Measurements from ENCODE around the gene CCT7.
"Not testable (repeated sequence)": the region's sequence is repeated elsewhere in the genome, so short reads cannot be mapped to it uniquely, and the experiment has no call there.

CCT7 gene

DNA sequence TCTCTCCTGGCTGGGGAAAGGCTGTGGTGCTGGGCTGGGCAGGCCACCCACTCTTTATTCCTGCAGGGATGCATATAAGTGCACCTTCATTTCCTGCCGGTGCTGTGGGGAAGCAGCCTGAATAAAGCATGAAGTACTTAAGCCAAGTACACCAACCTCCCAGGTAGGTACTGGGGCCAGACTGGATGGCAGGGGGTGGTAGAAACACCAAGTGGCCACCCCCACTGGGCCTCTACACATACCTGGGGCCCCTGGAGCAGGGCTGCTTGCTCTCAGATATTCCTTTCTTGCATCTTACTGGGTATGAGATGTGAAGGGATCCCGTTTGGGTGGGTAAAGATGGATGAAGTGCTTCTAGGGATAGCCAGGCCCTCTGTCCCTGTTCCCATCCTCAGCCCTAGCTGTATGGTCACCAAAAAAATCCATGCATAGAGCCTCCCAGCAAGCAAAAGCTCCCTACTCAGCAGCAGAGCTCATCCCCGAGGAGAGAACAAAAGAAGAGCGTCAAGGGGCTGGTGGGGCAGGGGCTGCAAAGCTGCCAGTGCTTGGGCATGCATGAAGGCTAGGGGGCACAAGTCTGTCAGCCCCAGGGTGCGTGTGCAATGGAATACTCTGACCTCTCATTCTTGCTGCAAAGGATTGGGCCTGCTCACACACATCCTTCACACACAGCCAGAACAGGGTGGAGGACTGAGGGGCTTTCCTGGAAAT is 22.0 kb downstream of the CCT7 start:
- DNase-seq = no peak

DNA sequence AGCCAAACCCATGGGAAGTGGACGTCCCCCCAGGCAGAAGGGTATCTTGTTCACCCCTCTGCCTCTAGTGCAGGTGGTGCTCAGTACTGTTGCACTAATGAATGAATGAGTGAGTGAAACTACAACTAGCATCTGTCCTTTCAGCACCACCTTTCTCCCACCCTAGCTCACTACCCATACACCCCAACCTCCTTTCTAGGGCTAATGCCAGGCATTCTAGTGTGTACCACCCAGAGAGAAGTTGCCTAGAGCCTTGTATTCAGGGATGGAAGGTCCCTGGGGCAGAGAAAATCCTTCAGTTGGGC is 22.5 kb downstream of the CCT7 start:
- no peak for DNase-seq

DNA sequence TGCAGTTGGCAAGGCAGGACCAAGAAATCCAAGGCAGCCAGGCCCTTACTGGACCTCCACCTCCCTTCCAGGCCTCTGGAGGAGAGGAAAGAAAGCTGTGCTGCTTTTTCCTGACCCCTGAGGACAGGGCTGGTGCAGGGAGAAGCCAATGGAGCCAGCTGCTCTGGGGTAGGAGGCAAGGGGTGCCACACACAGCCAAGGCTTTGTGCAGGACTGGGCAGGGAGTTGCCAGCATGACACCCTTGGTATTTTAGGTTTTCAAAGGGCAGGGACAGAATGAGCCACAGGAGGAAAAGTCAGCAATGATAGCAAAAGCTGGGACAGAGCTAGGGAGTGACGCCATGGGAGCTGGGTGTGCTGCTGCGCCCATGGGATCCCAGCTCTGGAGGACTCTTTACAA is 22.9 kb downstream of the CCT7 start:
- DNase-seq = no peak

DNA sequence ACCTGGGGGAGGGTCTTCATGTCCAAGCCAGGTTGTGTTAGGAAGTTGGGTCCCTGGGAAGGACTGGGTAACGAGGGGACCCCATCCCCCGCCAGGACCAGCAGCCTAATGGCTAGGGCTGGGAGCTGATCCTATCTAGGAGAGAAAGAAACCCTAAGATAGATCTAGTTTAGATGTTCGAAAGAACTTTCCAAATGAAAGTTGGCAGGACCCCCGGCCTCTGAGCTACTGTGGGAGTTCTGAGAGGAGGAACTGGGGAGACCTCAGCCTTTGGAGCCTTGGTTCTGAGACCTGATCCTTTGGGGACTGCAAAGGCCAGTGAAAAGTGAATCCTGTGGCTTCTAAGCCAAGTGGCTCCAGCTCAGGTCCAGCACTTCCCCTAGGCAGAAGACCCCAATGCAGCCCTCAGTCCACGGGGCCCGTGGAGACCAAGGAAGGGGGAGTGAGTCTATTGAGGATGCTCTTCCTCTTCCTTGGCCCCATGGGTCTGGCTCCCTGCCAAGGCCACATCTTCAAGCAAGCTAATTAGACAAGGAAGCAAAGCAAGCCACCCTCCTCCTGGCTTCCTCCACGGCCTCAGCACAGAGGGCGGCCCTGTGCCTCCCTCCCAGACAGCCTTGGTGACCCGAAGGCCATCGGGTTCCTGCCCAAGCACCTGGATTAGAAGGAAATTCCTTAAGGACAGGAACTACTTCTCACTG is 23.5 kb downstream of the CCT7 start:
- peak; percentile 43 for DNase-seq

DNA sequence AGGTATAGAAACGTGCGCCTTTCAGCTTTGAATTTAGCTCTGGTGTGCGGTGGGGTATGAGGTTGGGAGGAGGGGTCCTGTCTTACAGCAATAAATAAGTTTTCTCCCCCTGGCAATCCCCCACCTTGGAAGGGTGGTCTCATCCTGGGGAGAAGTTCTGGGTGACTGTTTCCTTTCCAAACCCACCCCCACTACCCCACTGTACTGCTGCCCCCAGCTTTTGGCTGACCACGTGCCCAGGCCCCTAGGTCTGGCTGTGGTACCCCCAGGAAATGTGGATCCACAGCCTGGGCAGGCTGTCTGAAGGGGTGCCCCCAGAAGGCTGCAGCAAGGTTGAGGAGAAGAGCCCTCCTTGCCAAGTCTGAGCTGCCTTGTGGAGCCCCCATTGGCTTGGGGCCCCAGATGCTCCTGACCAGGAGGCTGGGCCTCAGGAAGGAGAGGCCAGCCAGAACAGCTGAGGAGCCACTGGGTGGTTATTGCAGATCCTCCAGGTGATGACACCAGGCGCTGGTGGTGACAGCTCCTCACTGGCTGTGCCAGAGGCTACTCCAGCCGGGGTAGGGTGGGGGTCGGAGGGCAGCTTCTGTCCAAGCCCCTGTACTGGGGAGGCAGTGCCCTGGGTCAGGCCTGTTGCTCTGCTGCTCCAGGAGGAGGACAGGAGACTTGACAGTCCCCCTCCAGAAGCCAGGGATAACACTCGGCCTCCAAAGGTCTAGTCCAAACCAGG is 24.2 kb downstream of the CCT7 start:
- DNase-seq = no peak

DNA sequence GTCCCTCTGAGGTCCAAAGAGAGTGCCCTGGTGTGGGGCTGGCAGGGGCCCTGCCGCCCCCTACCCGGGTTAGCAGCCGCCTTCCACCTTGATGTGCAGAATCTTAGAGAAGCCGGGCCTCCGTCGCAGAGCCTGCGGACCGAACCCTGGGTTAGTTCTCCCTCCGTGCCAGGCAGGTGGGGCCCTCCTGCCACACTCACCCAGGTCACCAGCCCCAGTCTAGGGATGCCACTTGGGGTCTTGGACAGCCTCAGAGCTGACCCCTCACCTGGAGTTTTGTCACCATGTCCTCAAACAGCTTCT is 24.8 kb downstream of the CCT7 start:
- DNase-seq = no peak

DNA sequence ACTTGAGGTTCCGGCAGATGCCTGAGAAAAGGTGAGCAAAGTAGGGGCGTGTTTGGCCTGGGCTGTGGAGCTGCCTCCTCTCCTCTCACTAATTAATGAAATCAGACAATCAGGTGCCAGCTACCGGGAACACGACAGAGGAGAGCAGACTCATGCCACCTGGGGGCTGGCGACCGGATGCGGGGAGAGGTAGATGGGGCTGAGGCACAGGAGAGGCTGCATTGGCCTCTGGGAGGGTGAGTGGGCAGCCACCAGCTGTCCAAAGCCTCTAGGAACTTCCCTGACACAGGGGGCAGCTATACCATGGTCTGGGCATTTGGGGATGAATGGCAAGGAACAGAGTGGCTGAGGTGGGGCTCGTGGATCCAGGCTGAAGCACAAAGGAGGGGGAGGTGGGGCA is 25.2 kb downstream of the CCT7 start:
- DNase-seq = no peak

DNA sequence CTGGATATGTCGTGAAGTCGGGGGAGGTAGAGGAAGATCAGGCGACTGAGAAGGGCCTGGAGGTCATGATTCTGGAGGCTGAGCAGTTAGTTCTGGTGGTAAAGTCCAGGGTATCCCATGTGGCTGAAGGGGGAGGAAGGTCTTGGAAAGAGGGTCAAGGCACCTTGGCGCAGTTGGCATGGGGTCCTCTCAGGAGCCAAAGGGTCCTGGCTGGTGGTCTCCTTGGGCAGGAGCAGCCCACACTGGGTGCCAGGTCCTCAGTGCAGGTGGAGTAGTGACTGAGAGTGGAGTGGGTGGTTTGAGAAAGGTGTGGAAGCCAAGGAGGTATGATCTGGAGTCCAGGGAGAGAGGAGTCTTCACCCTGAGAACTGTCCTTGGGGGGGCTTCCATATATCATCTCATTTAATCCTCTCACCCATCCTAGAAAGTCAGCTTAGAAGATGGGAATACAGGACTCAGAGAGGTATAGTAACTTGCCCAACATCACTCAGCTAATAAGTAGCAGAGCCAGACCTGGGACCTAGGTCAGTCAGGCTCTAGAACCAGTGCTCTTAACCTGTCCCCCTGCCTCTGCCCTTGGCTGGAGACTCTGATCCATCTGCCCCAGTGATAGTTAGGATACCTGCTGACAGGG is 25.7 kb downstream of the CCT7 start:
- no peak for DNase-seq

DNA sequence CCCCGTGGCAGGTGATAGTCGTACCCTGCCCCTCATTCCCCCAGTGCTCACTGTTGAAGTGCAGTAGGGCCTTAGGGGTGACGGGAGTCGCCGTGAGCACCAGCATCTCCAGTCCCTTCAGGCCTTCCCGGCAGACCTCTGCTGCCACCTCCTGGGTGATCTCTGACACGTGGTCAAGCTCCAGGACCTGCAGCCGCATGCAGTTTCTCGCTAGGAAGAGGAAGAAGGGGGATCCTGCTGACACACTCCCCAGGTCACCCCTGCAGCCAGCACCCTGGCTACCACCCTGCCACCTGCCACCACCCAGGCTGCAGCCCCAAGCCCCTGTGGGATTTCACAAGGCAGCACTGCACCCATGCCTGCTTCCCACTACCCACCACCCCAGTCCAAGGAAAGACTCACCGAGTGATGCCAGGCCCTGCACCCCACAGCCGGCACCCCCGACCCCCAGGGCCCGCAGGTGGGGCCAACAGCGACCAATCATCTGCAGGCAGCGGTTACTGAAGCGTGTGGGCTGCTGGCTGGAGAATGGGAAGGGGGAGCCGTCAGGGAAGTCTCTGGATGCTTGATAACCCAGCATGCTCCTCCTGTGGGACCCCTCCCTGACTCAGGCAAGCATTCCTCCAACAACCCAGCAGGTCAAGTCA is 26.4 kb downstream of the CCT7 start:
- DNase-seq = peak; percentile 60

DNA sequence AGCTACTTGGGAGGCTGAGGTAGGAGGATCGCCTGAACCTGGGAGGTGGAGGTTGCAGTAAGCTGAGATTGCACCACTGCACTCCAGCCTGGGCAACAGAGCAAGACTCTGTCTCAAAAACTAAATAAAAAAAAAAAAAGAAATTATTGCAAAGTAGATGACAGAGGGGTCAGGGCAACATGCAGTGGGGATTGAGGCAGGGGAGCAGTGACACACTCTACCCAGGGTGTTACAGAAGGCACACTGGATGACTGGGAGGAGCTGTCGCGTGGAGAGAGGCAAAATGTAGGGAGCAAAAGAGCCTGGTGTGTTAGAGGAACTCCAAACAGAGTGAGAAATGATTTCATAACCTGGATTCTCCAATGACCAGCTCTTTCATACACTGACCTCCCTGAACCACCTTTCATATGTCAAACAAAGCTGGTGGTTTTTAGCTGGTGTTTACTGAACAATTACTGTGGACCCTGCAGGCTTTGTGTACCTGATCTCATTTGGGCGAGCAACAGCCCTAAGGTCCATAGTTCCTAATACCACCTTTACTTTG is 28.1 kb downstream of the CCT7 start:
- DNase-seq = no peak

DNA sequence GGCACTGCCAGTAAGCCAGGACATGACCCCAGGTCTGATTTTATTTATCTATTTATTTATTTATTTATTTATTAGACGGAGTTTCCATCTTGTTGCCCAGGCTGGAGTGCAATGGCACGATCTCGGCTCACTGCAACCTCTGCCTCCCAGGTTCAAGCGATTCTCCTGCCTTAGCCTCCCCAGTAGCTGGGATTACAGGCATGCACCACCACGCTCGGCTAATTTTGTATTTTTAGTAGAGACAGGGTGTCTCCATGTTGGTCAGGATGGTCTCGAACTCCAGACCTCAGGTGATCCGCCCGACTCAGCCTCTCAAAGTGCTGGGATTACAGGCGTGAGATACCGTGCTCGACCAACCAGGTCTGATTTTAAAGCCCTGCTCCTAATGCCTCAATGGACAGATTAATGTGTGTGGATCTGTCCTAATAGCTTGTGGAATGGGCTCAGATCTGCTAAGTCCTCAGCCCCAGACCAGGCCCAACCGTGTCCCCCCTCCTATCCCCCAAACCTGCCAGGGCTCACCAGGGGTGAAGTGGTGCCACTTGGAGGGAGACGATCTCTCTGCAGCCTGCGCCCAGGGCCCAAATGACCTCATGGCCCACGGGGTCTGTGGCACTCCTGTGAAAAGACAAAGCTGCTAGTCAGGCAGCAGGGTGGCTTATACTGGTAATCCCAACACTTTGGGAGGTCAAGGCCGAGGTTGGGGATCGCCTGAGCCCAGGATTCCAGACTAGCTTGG is 28.8 kb downstream of the CCT7 start:
- DNase-seq = not testable (repeated sequence)

DNA sequence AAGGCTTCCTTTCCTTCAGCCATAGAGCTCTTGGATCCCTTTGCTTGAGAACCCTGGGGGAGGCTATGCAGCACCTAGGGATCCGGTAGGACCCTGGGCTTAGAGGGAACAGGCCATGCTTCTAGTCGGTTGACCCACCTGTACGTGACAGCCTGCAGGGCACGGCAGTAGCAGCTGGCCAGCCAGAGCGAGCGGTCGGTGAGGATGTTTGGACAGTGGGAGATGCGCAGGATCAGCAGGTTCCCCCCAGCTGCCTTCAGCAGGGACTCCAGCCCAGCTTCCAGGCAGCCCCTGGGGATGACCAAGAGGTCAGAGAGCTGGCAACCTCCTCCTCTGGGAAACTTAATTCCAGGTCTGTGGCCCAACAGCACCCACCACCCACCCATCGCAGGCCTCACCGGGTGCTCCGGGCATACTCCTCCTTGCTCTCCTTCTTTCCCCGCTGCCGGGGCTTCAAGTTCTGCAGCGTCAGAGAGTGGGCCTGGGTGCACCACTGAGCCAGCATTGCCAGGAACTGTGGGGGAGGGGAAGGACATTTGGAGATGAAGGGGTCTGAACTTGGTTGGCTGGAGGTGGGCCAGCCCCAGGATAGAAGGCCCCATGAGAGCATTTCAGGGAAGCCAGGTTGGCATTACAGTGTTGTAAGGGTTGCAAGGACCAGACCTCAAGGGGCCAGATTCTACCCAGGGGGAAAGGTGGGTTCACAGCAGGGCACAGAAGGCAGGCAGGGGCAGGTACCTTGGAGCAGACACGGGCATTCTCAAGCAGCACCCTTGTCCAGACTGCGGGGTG is 29.6 kb downstream of the CCT7 start:
- DNase-seq = no peak

DNA sequence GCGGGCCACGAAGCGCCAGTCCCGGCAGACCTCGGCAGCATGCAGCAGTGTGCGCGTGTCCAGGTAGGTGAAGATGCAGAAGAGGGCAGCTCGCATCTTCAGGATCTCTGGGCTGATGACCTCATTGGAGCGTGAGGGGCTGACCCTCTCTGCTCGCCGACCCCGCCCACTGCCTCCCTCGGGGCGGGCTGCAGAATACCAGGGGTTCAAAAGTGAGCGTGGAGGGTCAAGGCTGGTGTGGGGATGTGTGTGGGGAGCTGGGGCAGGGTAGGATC is 30.2 kb downstream of the CCT7 start:
- no peak for DNase-seq

DNA sequence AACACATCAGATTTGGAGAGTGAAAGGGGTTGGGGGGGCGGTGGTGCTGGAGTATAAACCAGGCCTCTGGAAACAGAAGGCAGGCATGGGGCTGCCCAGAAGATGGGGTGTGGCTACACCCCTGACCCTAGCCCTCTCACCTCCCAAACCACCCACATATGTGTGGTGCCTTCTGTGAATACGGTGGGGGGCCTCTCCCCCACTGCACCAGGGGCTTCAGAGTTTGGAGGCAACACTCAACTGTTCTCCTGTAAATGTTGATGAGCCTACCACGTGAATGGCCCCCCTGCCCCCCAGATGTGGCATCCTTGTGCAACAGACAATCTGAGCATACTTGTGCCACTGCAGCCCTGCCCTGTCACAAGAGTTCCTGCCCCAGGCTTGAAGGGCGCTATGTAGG is 30.7 kb downstream of the CCT7 start:
- no peak for DNase-seq

DNA sequence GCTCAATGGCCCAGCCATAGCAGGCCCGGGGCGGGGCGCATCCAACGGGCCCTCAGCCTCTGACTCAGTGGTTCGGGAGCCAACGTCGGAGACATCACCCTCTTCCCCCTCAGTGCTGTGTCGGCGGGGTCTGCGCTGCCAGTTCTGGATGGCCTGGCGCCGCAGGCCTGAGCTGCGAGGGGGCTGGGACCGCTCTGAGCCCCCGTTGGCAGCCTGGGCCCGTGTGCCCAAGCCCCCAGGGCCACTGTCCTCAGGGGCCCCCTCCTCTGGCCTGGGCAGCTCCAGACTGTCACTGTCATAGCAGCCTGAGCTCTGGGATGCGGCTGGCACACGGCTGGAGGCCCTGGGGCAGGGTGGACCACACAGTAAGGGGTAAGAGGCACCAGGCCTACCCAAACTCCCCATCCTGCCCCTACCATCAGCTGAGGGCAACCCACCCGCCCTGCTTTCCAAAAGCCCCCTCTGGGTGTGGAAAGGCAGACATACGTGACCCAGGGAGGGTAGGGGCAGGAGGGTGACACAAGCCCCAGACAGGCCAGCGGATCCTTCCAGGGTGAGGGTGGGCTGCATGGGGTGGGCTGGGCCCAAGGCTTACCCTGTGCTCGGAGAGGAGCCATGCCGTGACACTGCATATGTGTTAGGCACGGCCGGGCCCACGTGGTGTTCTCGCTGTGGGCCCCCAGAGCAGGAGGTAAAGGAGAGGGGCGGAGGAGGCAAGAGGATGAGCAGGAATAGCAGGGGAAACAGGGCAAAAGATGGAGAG is 31.4 kb downstream of the CCT7 start:
- no peak for DNase-seq

DNA sequence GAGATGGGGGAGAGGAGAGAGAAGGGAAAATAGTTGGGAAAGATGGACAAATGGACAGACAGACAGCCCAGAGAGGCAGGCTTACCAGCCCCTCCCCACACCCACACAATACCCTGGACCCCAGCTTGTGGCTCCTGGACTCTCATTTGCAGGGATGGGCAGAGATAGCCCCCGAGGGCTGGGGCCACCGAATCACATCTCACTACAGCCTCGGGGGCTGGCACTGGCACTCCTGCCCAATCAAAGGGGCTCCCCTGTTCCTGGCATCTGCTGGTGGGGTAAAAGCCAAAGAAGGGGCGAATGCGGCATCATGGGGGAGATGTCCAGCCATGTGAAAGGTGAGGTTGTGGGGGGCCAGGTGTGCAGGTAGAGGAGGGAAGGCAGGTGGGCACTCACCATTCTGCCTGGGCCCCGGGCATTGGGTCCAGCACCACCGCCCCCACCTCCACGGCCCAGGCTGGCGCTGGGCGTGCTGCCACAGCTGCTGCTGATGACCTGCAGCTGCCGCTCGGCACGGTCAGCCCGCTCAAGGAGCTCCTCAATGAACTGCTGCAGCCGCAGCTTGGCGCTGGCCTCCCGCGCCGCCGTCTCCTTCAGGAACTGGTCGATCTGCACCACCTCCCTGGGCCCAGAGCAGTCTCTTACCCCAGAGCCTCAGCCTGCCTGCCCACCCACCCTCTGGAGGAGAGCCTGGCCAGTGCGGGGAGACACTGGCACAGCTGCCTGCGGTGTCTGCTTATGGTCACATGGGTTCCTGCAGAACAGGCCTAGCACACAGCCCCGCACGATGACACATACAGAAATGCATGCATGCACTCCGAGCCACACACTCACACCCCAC is 32.2 kb downstream of the CCT7 start:
- DNase-seq = no peak

DNA sequence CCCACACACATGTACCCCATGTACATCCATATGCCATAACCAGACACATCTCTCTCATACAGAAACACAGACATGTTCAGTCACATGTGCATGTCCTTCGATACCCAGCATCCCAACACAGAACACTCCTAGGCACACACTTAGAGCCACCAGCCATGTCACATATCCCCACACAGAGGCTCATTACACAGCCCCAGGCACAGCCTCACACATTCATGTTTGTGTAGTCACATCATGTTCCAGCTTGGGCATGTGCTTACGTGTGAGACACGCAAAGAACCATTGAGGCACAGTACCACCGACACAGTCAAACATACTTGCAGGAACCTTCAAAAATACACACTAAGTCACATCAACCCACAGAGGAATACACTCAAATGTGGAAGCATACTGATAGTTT is 32.9 kb downstream of the CCT7 start:
- no peak for DNase-seq

DNA sequence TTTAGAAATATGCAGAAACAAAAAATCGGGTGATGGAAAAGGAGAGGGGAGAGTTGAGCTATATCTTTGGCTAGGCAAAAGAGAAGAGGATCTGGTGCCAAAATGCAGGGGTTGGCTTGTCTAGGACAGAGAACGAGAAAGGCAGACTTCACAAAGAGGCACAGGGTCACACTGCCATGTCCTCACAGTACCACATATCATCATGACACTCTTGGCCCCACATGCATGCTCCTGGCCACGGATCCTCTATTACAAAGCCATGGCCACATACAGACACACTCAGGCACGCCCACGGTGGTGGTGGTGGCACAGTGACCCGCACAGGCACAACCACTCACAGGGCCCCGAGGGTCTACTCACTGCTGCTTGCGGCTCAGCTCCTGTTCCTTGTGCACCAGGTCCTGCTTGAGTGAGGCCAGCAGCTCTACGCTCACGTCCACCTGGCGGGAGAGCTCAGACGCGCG is 34.3 kb downstream of the CCT7 start:
- no peak for DNase-seq

DNA sequence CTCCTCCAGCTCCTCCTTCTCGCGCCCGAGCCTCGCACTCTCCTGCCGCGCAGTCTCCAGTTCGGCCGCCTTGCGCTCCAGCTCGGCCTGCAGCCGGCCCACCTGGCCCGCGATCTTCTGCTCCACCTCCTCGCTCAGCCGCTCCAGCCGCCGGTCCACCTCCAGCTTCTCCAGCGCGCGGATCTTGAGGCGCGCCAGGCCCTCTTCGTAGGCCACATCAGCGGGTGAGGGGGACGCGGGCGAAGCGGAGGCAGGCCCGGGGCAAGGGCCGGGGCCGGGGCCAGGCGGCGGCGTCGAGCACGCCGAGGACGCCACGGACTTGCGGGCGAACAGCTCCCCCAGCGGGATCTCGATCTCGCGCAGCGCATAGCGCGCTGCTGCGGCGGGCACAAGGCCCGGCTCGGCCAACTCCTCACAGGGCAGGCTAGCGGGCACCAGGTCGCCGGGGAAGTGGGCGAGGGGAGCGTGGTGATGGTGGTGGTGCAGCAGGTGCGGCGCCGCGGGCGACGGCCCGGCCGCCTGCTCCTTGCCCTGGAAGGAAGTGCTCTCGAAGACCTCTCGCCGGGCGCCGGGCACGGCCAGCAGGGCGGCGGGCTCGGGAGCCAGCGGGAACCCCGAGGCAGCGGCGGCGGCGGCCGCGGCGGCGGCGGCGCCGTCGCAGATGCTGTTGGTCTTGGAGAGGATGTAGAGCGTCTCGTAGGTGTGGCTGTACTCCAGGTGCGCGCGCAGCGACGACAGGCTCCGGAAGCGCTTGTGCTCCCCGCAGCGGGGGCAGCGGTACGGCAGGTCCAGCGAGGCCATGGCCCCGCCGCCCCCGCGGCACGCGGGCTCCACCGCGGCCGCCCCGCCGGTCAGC is 35.0 kb downstream of the CCT7 start:
- DNase-seq = no peak

All from hematopoietic multipotent progenitor cell treated with erythropoietin and hydrocortisone succinate and interleukin-3 and kit ligand, for 8 days (in vitro differentiated cells).